Activated T-helper 1 cell treated with anti-CD3 and anti-CD28 coated beads, Interleukin-2, amount 50 U/mL, for 16 hours (primary cell): ENCODE results near the gene CCDC40.

Source experiments
- DNase-seq, 2 donors: peaks; one replicate each; pipeline ENCODE4 v3.0.0-alpha.2; 2020; ENCODE audit warnings: low read depth in 1 of 2, low spot score in 1 of 2

CCDC40 gene

GRCh38 chr17:79997011-79997660 is 39.3 kb upstream of the CCDC40 start:
- DNase-seq, result peak; percentile 41 to 43

- no peak for DNase-seq
Measured at GRCh38 chr17:80000136-80000535, 36.3 kb upstream of the CCDC40 start.

DNA sequence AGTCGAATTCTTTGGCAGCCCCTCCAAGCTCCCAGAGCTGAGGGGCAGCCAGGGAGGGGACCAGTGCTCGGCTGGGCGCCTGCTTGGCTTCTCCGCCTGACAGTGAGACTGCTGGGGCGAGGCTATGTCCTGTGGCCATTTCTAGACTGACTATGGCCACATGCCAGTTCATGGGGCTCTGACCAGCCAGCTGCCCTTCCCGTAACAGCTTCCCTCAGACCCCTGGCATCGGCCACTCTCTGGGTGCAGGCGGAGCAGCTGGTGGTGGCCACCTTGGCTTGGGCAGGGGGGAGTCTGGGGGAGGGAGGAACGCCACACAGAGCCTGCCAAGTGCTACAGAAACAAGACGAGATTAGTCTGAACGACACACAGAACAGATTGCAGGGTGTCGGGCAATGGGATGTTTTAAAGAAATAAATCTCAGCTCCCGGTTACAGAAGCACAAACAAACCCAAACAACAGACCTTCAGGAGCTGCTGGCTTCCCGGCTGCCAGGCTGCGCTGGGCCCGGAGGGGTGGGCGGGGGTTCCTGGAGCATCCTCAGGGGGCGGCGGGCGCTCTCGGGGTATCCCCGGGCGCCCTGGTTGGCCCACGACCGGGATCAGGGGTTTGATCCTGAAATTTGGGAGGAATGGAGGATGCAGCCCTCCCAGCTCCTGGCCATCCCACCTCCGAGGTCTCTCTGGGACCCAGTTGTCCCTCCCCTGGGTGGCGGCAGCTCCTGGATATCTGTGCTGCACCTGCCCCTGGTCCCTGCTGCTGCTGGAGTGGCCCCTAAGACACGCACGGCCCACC is 35.3 kb upstream of the CCDC40 start:
- no peak for DNase-seq

GRCh38 chr17:80002070-80002641 is 34.3 kb upstream of the CCDC40 start:
- DNase-seq, result no peak

GRCh38 chr17:80002690-80003490 is 33.6 kb upstream of the CCDC40 start:
- DNase-seq, result no peak

DNA sequence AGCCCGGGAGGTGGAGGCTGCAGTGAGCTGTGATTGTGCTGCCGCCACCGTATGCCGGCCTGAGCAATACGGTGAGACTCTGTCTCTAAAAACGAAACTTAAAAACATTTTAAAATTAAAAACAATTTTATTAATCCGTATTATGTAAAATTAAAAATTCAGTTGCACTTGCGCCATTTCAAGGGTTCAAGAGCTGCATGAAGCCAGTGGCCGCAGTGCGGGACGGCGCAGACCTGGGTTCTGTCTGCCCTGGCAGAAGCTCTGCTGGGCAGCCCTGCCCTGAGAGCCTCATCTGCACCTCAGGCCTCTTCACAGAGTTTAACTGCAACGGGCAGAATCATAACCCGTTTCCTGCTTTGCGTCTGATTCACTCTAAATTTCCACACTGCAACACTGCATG is 32.5 kb upstream of the CCDC40 start:
- no peak for DNase-seq

- DNase-seq, result peak; percentile 40 to 41
Measured at GRCh38 chr17:80005360-80006338, 30.8 kb upstream of the CCDC40 start.

DNA sequence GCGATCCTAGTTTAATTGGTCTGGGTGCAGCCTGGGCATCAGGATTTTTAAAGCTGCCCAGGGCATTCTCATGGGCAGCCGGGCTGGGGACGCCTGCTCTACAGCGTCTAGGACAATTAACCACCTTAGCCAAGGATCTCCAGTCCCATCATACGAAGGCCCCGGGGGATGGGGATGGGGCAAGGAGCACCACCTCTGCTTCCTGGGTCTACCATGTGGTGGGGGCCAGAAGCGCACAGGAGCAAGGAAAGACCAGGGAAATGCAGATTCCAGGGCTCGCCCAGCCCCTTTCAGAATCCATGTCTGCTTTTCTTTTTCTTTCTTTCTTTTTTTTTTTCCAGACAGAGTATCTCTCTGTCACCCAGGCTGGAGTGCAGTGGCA is 30.1 kb upstream of the CCDC40 start:
- no peak for DNase-seq

GRCh38 chr17:80006811-80007752 is 29.4 kb upstream of the CCDC40 start:
- DNase-seq, result no peak

DNA sequence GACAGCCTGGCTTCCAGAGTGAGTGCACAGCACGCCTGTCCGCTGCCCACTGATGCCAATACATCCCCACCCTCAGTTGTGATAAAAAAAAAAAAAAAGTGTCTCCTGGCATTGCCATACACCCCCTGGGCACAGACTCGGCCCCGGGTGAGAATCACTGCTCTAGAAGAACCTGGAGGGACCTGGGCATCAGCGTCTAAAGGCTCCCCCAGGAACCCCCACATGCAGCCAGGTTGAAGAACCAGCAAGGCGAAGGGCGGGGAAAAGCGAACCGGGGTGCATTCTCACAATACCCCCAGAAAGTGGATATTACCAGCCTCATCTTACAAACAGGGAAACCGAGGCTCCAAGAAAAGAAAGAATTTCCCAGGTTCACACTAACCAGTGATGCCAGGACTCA is 28.5 kb upstream of the CCDC40 start:
- no peak for DNase-seq

DNA sequence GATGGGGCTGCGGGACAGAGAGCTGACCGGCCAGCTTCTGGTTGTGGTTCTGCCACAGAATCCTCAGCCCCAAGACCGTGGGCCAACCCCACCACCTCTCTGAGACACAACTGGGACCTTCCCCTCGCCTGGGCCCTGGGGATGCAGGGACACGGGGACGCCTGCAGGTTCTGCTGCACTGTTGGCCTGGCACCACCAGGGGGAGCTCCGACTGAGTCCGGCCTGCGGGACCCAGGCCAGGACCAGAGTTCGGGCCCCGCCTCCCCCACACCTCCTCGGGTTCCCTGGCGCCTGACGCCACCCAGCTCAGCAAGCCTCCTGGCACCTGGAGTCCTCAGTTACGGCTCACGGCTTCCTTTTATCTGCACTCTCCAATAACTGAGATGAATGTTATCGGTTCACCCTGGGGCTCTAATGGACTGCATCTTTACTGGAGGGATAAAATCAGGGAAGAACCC is 28.0 kb upstream of the CCDC40 start:
- peak; percentile 55 to 60 for DNase-seq

DNA sequence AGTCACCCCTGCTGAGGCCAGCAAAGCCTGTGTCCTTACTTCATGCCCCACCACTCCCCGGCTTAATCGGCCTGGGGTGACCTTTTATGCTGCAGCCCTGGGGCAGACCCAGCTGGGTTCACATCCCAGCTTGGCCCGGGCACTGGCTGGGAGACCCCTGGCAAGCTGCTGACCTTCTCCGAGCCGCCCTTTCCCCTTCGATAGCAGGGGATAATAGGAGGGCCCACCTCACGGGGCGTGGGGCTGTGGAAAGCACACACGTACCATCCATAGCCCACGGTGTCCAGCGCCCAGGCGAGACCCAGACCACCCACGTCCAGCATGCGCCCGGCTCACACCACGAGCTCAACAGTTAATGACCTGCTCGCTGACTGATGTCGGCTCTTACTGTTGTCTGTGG is 27.6 kb upstream of the CCDC40 start:
- no peak for DNase-seq

GRCh38 chr17:80009391-80010282 is 26.8 kb upstream of the CCDC40 start:
- DNase-seq, result no peak

- no peak for DNase-seq
Measured at GRCh38 chr17:80010283-80010858, 26.1 kb upstream of the CCDC40 start.

GRCh38 chr17:80011989-80012555 is 24.4 kb upstream of the CCDC40 start:
- no peak for DNase-seq

- no peak for DNase-seq
Measured at GRCh38 chr17:80012765-80013741, 23.4 kb upstream of the CCDC40 start.
